ENCODE measurements around the gene HP1BP3. TPM values are rescaled to one million over a fixed set of nuclear protein-coding genes. Genes with fewer than 3 reads are reported as not detected.

The HP1BP3 gene
- total RNA-seq, 1 donor from 2014 or later = 257 TPM

DNA sequence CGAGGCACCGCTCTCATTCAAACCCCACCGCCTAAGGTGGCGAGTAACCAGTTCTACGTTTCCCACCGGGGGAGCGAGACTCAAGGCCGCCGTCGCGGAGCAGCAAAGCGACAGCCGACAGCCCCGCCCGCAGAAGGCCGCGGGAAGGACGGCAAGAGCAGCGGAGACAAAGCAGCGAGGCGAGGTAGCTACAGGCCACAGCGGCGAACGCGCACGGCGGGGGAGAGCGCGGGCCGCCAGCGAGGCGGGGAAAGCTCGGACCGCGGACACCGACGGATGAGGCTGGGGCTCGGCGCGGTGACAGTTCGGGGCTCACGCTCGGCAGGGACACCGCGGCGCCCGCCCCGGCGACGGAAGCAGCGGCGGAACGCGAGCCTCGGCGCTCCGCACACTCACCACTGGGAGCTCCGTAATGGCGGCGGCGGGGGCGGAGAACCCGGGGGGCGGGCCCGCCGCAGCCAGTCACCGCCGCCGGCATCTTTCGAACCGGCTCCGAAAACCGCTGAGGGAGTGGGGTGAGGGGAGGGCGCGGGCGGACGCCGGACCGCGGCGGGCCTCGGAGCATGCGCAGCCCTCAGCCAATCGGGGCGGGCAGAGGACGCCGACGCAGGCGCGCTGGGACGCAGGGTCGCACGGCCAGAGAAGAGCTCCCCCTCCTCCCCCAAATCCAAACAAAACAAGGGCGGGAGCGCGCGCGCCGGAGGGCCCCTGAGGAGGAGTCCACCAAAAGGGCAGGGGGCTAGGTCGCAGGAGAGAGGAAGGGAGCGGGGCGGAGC lies 666 bp downstream of the HP1BP3 start:
- H3K27ac Mint-ChIP-seq = peak overlapping the region; percentile 97
- H3K4me2 ChIP-seq = peak overlapping the region; percentile 85
- peak; percentile 99 for DNase-seq (ENCODE audit: low spot score)
- H3K79me2 ChIP-seq (ENCODE audit: low read depth) = peaks cover 50% of the 10 kb centered on the region
- H3K9ac ChIP-seq = peak overlapping the region; percentile 87
- peak overlapping the region; percentile 75 for H2AFZ ChIP-seq (replicated peaks)
- peaks cover 49% of the 10 kb centered on the region for H4K20me1 ChIP-seq (ENCODE audit: low read depth)
- no peaks in the 10 kb centered on the region for H3K9me3 ChIP-seq (ENCODE audit: low read depth)
- peak overlapping the region; percentile 100 for H3K4me3 Mint-ChIP-seq
- H3K9me3 Mint-ChIP-seq = no peaks in the 10 kb centered on the region
- TF ChIP-seq EZH2 (IDR thresholded peaks at IDR 0.05) (no peak), EZH2phosphoT487 (IDR thresholded peaks at IDR 0.05) (no peak)
- TF ChIP-seq, protein P1, sequence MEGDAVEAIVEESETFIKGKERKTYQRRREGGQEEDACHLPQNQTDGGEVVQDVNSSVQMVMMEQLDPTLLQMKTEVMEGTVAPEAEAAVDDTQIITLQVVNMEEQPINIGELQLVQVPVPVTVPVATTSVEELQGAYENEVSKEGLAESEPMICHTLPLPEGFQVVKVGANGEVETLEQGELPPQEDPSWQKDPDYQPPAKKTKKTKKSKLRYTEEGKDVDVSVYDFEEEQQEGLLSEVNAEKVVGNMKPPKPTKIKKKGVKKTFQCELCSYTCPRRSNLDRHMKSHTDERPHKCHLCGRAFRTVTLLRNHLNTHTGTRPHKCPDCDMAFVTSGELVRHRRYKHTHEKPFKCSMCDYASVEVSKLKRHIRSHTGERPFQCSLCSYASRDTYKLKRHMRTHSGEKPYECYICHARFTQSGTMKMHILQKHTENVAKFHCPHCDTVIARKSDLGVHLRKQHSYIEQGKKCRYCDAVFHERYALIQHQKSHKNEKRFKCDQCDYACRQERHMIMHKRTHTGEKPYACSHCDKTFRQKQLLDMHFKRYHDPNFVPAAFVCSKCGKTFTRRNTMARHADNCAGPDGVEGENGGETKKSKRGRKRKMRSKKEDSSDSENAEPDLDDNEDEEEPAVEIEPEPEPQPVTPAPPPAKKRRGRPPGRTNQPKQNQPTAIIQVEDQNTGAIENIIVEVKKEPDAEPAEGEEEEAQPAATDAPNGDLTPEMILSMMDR (IDR thresholded peaks at IDR 0.05) = no peak
- peak overlapping the region; percentile 75 for H3K4me3 ChIP-seq
- peaks cover 3% of the 10 kb centered on the region for H3K36me3 Mint-ChIP-seq
- no peaks in the 10 kb centered on the region for H3K36me3 ChIP-seq
- peak overlapping the region; percentile 99 for H3K27ac ChIP-seq
- peaks cover 27% of the 10 kb centered on the region for H3K4me1 Mint-ChIP-seq
- peaks cover 5% of the 10 kb centered on the region for H3K27me3 Mint-ChIP-seq (ENCODE audit: insufficient read depth, low read depth)
- H3F3A ChIP-seq (ENCODE audit: low read depth) = peaks cover 31% of the 10 kb centered on the region
- peaks cover 18% of the 10 kb centered on the region for H3K4me1 ChIP-seq
- H3K27me3 ChIP-seq = no peaks in the 10 kb centered on the region

GRCh38 chr1:20785907-20786252 lies 1.2 kb downstream of the HP1BP3 start:
- no peaks in the 10 kb centered on the region for H3K27me3 ChIP-seq
- TF ChIP-seq, protein P1 (IDR thresholded peaks at IDR 0.05) = no peak
- peak overlapping the region; percentile 97 for H3K27ac Mint-ChIP-seq
- peaks cover 7% of the 10 kb centered on the region for H3K36me3 Mint-ChIP-seq
- no peak for DNase-seq (ENCODE audit: low spot score)
- peaks cover 55% of the 10 kb centered on the region for H3K79me2 ChIP-seq (ENCODE audit: low read depth)
- peaks cover 31% of the 10 kb centered on the region for H3K4me1 Mint-ChIP-seq
- H3K9ac ChIP-seq = peak overlapping the region; percentile 82
- H4K20me1 ChIP-seq (ENCODE audit: low read depth) = peaks cover 55% of the 10 kb centered on the region
- H3K4me2 ChIP-seq = peak overlapping the region; percentile 85
- peaks cover 5% of the 10 kb centered on the region for H3K27me3 Mint-ChIP-seq (ENCODE audit: insufficient read depth, low read depth)
- no peaks in the 10 kb centered on the region for H3K9me3 Mint-ChIP-seq
- peaks cover 35% of the 10 kb centered on the region for H3F3A ChIP-seq (ENCODE audit: low read depth)
- H3K4me3 Mint-ChIP-seq = peak overlapping the region; percentile 100
- no peaks in the 10 kb centered on the region for H3K36me3 ChIP-seq
- H3K4me3 ChIP-seq = peak overlapping the region; percentile 75
- H3K4me1 ChIP-seq = peaks cover 23% of the 10 kb centered on the region
- H3K27ac ChIP-seq = peak overlapping the region; percentile 95
- no peaks in the 10 kb centered on the region for H3K9me3 ChIP-seq (ENCODE audit: low read depth)
- peak overlapping the region; percentile 26 for H2AFZ ChIP-seq (replicated peaks)

DNA sequence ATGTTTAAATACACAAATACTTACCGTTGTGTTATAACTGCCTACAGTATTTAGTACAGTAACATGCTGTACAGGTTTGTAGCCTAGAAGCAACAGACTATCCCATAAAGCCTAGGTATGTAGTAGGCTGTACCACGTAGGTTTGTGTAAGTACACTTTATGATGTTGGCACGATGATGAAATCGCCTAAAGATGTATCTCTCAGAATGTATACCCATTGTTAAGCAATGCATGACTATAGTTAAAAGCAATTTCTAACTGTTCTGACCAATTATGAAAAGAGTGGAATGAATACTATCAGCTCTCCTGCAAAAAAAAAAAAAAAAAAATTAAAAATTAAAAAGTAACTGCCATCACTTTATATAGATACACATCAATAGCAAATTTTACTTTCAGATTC lies 11.4 kb downstream of the HP1BP3 start:
- peaks cover 88% of the 10 kb centered on the region for H3K79me2 ChIP-seq (ENCODE audit: low read depth)

More for the DNA sequence above, 11.4 kb downstream of the HP1BP3 start:
- Mint-ChIP-seq H3K36me3 (peaks cover 35% of the 10 kb centered on the region), H3K27ac (no peak overlapping the region), H3K4me1 (no peaks in the 10 kb centered on the region), H3K9me3 (no peaks in the 10 kb centered on the region), H3K4me3 (no peak overlapping the region), H3K27me3 (ENCODE audit: insufficient read depth, low read depth) (no peaks in the 10 kb centered on the region)
- no peak overlapping the region for H3K9ac ChIP-seq
- peaks cover 69% of the 10 kb centered on the region for H3K36me3 ChIP-seq
- H2AFZ ChIP-seq (replicated peaks) = no peak overlapping the region
- H3K4me1 ChIP-seq = peaks cover 6% of the 10 kb centered on the region
- H3K27me3 ChIP-seq = no peaks in the 10 kb centered on the region
- no peak for DNase-seq (ENCODE audit: low spot score)
- H3F3A ChIP-seq (ENCODE audit: low read depth) = peaks cover 24% of the 10 kb centered on the region
- H3K27ac ChIP-seq = no peak overlapping the region
- no peak overlapping the region for H3K4me3 ChIP-seq
- TF ChIP-seq, protein P1 (IDR thresholded peaks at IDR 0.05) = no peak
- TF ChIP-seq EZH2 (IDR thresholded peaks at IDR 0.05) (no peak), EZH2phosphoT487 (IDR thresholded peaks at IDR 0.05) (no peak)
- no peaks in the 10 kb centered on the region for H3K9me3 ChIP-seq (ENCODE audit: low read depth)
- H4K20me1 ChIP-seq (ENCODE audit: low read depth) = peaks cover 75% of the 10 kb centered on the region
- no peak overlapping the region for H3K4me2 ChIP-seq
